Measurements from ENCODE around the gene OGFOD2. TPM values are rescaled to one million over a fixed set of nuclear protein-coding genes. Genes with fewer than 3 reads are reported as not detected.

The OGFOD2 gene
- total and polyA plus RNA-seq, 9 of the 15 experiments (the other 6 are each of a cell fraction or from before 2014, with no cell fraction given): 1.4 to 111 (median 18.5) TPM

GRCh38 chr12:122980183-122981035, 5.4 kb downstream of the OGFOD2 start, which contains the start of gene ARL6IP4 (continued):
- TF ChIP-seq STAT5B (CRISPR knock-in tag; IDR thresholded peaks at IDR 0.05) (no peak), NKRF (IDR thresholded peaks at IDR 0.05; ENCODE audit: borderline replicate concordance) (no peak), EHMT2 (IDR thresholded peaks at IDR 0.05) (no peak), ESRRB (CRISPR knock-in tag; IDR thresholded peaks at IDR 0.05; ENCODE audit: borderline replicate concordance) (no peak), BRD4 (IDR thresholded peaks at IDR 0.05) (0 out of 2 replicates have a peak, but pooled peaks have one; percentile 37), HDGF (IDR thresholded peaks at IDR 0.05) (no peak), EWSR1 (IDR thresholded peaks at IDR 0.05; ENCODE audit: borderline replicate concordance, low read depth, partially characterized antibody) (no peak), CREB1 (IDR thresholded peaks at IDR 0.05) (peak; percentile 57), CREB1 (CRISPR knock-in tag; IDR thresholded peaks at IDR 0.05) (no peak), FOSL1 (tag; conservative IDR thresholded peaks at IDR 0.05) (0 out of 2 replicates have a peak, but pooled peaks have one; percentile 25), MTA2 (IDR thresholded peaks at IDR 0.05; ENCODE audit: low read depth) (no peak), ZNF444 (CRISPR knock-in tag; IDR thresholded peaks at IDR 0.05) (no peak), CBX8 (IDR thresholded peaks at IDR 0.05; ENCODE audit: borderline replicate concordance, extremely low read depth, low read depth, low read length, poor library complexity, severe bottlenecking) (no peak), ZNF143 (CRISPR knock-in tag; IDR thresholded peaks at IDR 0.05) (0 out of 2 replicates have a peak, but pooled peaks have one; percentile 53), CREBBP (IDR thresholded peaks at IDR 0.05; ENCODE audit: low read depth, low read length) (no peak), DNMT1 (IDR thresholded peaks at IDR 0.05) (0 out of 2 replicates have a peak, but pooled peaks have one; percentile 15), MCM7 (IDR thresholded peaks at IDR 0.05) (no peak), GABPA (tag; conservative IDR thresholded peaks at IDR 0.05; ENCODE audit: low read depth) (peak; percentile 98), PTRF (tag; IDR thresholded peaks at IDR 0.05) (no peak), POLR2A (conservative IDR thresholded peaks at IDR 0.05) (peak; percentile 75)

All from K562 (cell line).